CD14-positive monocyte (primary cell): ENCODE measurements around the gene LAYN. TPM values are rescaled to one million over a fixed set of nuclear protein-coding genes. Genes with fewer than 3 reads are reported as not detected.

Experiments
- DNase-seq, 3 donors: peaks; one replicate each; pipeline ENCODE4 v3.0.0-alpha.2; 2011 to 2022
- H2AFZ ChIP-seq: 2 replicates; pipeline ENCODE4 v1.6.0; 2012; ENCODE audit warnings: mild to moderate bottlenecking, low read depth, low read length, inconsistent platforms; ENCODE audit not compliant: insufficient read depth, poor library complexity, severe bottlenecking
- H3K27ac ChIP-seq, 2 donors: 1 replicate in 1 of 2; 2 replicates in 1 of 2; pipeline ENCODE4 v1.5.1; 2012 to 2013; ENCODE audit warnings: low read length in 2 of 2, control low read depth in 1 of 2, inconsistent platforms in 1 of 2, low read depth in 1 of 2, mild to moderate bottlenecking in 1 of 2
- H3K27me3 ChIP-seq, 2 donors: one replicate each; pipeline versions ENCODE4 v1.6.0 to v1.6.1; 2011 to 2013; ENCODE audit warnings: low read length in 2 of 2; ENCODE audit not compliant: control insufficient read depth in 2 of 2, insufficient read depth in 2 of 2
- H3K36me3 ChIP-seq, 2 donors: replicated peaks in 1 of 2; 1 replicate in 1 of 2; 2 replicates in 1 of 2; pipeline versions ENCODE4 v1.5.1 to v1.6.1; 2012 to 2013; ENCODE audit warnings: low read length in 2 of 2, control low read depth in 1 of 2, inconsistent platforms in 1 of 2, mild to moderate bottlenecking in 1 of 2; ENCODE audit not compliant: insufficient read depth in 2 of 2, control insufficient read depth in 1 of 2
- H3K4me1 ChIP-seq, 2 donors: 1 replicate in 1 of 2; 2 replicates in 1 of 2; pipeline versions ENCODE4 v1.5.1 to v1.6.1; 2012 to 2013; ENCODE audit warnings: low read length in 2 of 2, control low read depth in 1 of 2, inconsistent platforms in 1 of 2, mild to moderate bottlenecking in 1 of 2, moderate library complexity in 1 of 2; ENCODE audit not compliant: insufficient read depth in 2 of 2, control insufficient read depth in 1 of 2
- H3K4me2 ChIP-seq: replicated peaks from 2 replicates; pipeline ENCODE3; 2012; ENCODE audit warnings: low read length, moderate library complexity, mild to moderate bottlenecking; ENCODE audit not compliant: poor library complexity, severe bottlenecking; ENCODE audit errors: extremely low read depth
- H3K4me3 ChIP-seq, 3 experiments: fragments of 200-600 bp in 1 of 3; sonication (generic) in 1 of 3; replicated peaks in 1 of 3; 1 replicate in 2 of 3; 2 replicates in 1 of 3; pipeline ENCODE4 v1.5.1; 2011 to 2013; ENCODE audit warnings: low read length in 3 of 3, mild to moderate bottlenecking in 3 of 3, control low read depth in 2 of 3, low read depth in 2 of 3, inconsistent platforms in 1 of 3, moderate library complexity in 1 of 3
- H3K79me2 ChIP-seq: 2 replicates; pipeline ENCODE4 v1.6.0; 2012; ENCODE audit warnings: mild to moderate bottlenecking, control low read depth, inconsistent platforms, low read length, moderate library complexity; ENCODE audit not compliant: insufficient read depth
- H3K9ac ChIP-seq: 2 replicates; pipeline ENCODE4 v1.6.0; 2017; ENCODE audit warnings: low read length, mild to moderate bottlenecking; ENCODE audit not compliant: insufficient read depth, poor library complexity, severe bottlenecking
- H3K9me3 ChIP-seq, 2 donors: replicated peaks in 1 of 2; 1 replicate in 1 of 2; 2 replicates in 1 of 2; pipeline versions ENCODE4 v1.5.1 to v1.6.1; 2012 to 2013; ENCODE audit warnings: low read length in 2 of 2, control low read depth in 1 of 2; ENCODE audit not compliant: control insufficient read depth in 1 of 2, insufficient read depth in 1 of 2
- H4K20me1 ChIP-seq: 2 replicates; pipeline ENCODE4 v1.6.0; 2012; ENCODE audit warnings: mild to moderate bottlenecking, low read length, control low read depth, moderate library complexity; ENCODE audit not compliant: insufficient read depth
- H3K27ac Mint-ChIP-seq, 7 donors: one replicate each; pipeline ENCODE4 v1.8.0; 2020; ENCODE audit warnings: mild to moderate bottlenecking in 7 of 7, mixed read lengths in 7 of 7, moderate library complexity in 6 of 7, inconsistent platforms in 2 of 7
- H3K27me3 Mint-ChIP-seq, 3 donors: one replicate each; pipeline ENCODE4 v1.8.0; 2021 to 2022; ENCODE audit warnings: low read depth in 3 of 3, mild to moderate bottlenecking in 3 of 3, mixed read lengths in 3 of 3, moderate library complexity in 3 of 3, inconsistent platforms in 1 of 3
- H3K36me3 Mint-ChIP-seq, 2 donors: one replicate each; pipeline ENCODE4 v1.8.0; 2020; ENCODE audit warnings: mixed read lengths in 2 of 2, inconsistent platforms in 1 of 2, mild to moderate bottlenecking in 1 of 2
- H3K4me1 Mint-ChIP-seq: one replicate; pipeline ENCODE4 v1.8.0; 2020; ENCODE audit warnings: mild to moderate bottlenecking, mixed read lengths
- H3K4me3 Mint-ChIP-seq, 2 donors: one replicate each; pipeline ENCODE4 v1.8.0; 2020; ENCODE audit warnings: mild to moderate bottlenecking in 2 of 2, mixed read lengths in 2 of 2, moderate library complexity in 1 of 2
- H3K9me3 Mint-ChIP-seq, 7 donors: one replicate each; pipeline ENCODE4 v1.8.0; 2020 to 2022; ENCODE audit warnings: mixed read lengths in 7 of 7, mild to moderate bottlenecking in 6 of 7, moderate library complexity in 6 of 7, inconsistent platforms in 2 of 7
- CTCF ChIP-seq: fragments of 200-600 bp; IDR thresholded peaks from one replicate; pipeline ENCODE4 v1.8.0; 2022; ENCODE audit warnings: antibody characterized with exemption, mild to moderate bottlenecking
- WGBS: methylation state at CpG from one replicate; pipeline ENCODE4 v1.1.5; 2013; ENCODE audit warnings: missing lambda C conversion rate; ENCODE audit not compliant: insufficient coverage; 5-methylcytosine and 5-hydroxymethylcytosine counted together
- intact Hi-C, 2 donors: fragments of 100-400 bp; cut with micrococcal nuclease; formaldehyde crosslinking; loops; one replicate each; pipeline versions ENCODE4 v1.15.0 to v1.15.1; 2023
- polyA plus RNA-seq, 3 donors: library from polyadenylated mRNA; depleted of rRNA in 1 of 3; unstranded in 2 of 3; stranded (reverse) in 1 of 3; fragments of 300-500 nt in 2 of 3; fragments of >200 nt in 1 of 3; fragmentation: Illumina TruSeq in 2 of 3; gene quantifications; 1 replicate in 2 of 3; 2 replicates in 1 of 3; pipeline ENCODE4 v1.2.3, GENCODE V29; 2012 to 2021

The LAYN gene
- polyA plus RNA-seq, 3 donors: not detected

- intact Hi-C loops: no loop called here
- H3K4me1 ChIP-seq: peaks cover 7 to 17% of the 10 kb centered on the region in 2 donors
- Mint-ChIP-seq H3K36me3 (no peaks in the 10 kb centered on the region), H3K4me1 (peaks cover 16% of the 10 kb centered on the region), H3K27me3 (peaks cover 0 to 1% (median 1%) of the 10 kb centered on the region in 3 donors), H3K4me3 (no peak overlapping the region), H3K9me3 (no peaks in the 10 kb centered on the region), H3K27ac (peak overlapping the region in 1 of 7 donors; percentile 43)
- no peak overlapping the region for H3K4me2 ChIP-seq
- H3K9ac ChIP-seq: no peak overlapping the region
- DNase-seq: no peak
- H3K27me3 ChIP-seq: peaks cover 0 to 2% of the 10 kb centered on the region in 2 donors
- H3K27ac ChIP-seq: no peak overlapping the region
- H2AFZ ChIP-seq: no peak overlapping the region
- no peaks in the 10 kb centered on the region for H3K79me2 ChIP-seq
- WGBS: no CpG with 5 or more reads among the region's 3 CpGs
- no peaks in the 10 kb centered on the region for H3K9me3 ChIP-seq
- H3K36me3 ChIP-seq: no peaks in the 10 kb centered on the region
- no peak overlapping the region for H3K4me3 ChIP-seq
- no peaks in the 10 kb centered on the region for H4K20me1 ChIP-seq
- no peak for TF ChIP-seq CTCF
These were observed 10.4 kb upstream of the LAYN start for GRCh38 chr11:111530091-111530490.

GRCh38 chr11:111531136-111531535 is 9.4 kb upstream of the LAYN start:
- H2AFZ ChIP-seq: no peak overlapping the region
- no peaks in the 10 kb centered on the region for H3K36me3 ChIP-seq
- no peak overlapping the region for H3K4me3 Mint-ChIP-seq
- intact Hi-C loops: no loop called here
- H3K4me1 Mint-ChIP-seq: peaks cover 16% of the 10 kb centered on the region
- no peak overlapping the region for H3K27ac ChIP-seq
- peak overlapping the region in 1 of 7 donors; percentile 3 for H3K27ac Mint-ChIP-seq
- no peaks in the 10 kb centered on the region for H3K9me3 Mint-ChIP-seq
- H3K4me1 ChIP-seq: peaks cover 7 to 17% of the 10 kb centered on the region in 2 donors
- no peak overlapping the region for H3K9ac ChIP-seq
- no peaks in the 10 kb centered on the region for H3K9me3 ChIP-seq
- H4K20me1 ChIP-seq: no peaks in the 10 kb centered on the region
- H3K27me3 ChIP-seq: peaks cover 0 to 2% of the 10 kb centered on the region in 2 donors
- H3K4me2 ChIP-seq: no peak overlapping the region
- no peaks in the 10 kb centered on the region for H3K79me2 ChIP-seq
- H3K4me3 ChIP-seq: no peak overlapping the region
- no peak for DNase-seq
- H3K27me3 Mint-ChIP-seq: peaks cover 0 to 3% (median 2%) of the 10 kb centered on the region in 3 donors
- no peak for TF ChIP-seq CTCF
- no peaks in the 10 kb centered on the region for H3K36me3 Mint-ChIP-seq
